Effector CD8-positive, alpha-beta T cell (primary cell): ENCODE data around the gene ZNRF3.
"Not testable (repeated sequence)": the region's sequence is repeated elsewhere in the genome, so short reads cannot be mapped to it uniquely, and the experiment has no call there.

Source experiments
- DNase-seq: peaks from one replicate; lab custom pipeline; 2025; lab: John Stamatoyannopoulos, UW

The ZNRF3 gene

GRCh38 chr22:28908810-28909209 lies 25.4 kb downstream of the ZNRF3 start:
- not testable (repeated sequence) for DNase-seq

- DNase-seq: no peak
Measured at GRCh38 chr22:28909375-28909774, 26.0 kb downstream of the ZNRF3 start.

- DNase-seq: no peak
Measured at GRCh38 chr22:28910569-28911303, 27.4 kb downstream of the ZNRF3 start.

GRCh38 chr22:28911304-28911690 lies 27.9 kb downstream of the ZNRF3 start:
- no peak for DNase-seq

- DNase-seq: no peak
Measured at GRCh38 chr22:28911777-28912669, 28.7 kb downstream of the ZNRF3 start.

GRCh38 chr22:28914201-28914600 lies 30.8 kb downstream of the ZNRF3 start:
- no peak for DNase-seq

- no peak for DNase-seq
Measured at GRCh38 chr22:28915969-28916368, 32.6 kb downstream of the ZNRF3 start.

- DNase-seq: no peak
Measured at GRCh38 chr22:28917747-28918549, 34.6 kb downstream of the ZNRF3 start.

GRCh38 chr22:28918550-28919271 lies 35.3 kb downstream of the ZNRF3 start:
- DNase-seq: no peak

GRCh38 chr22:28920757-28921584 lies 37.6 kb downstream of the ZNRF3 start:
- no peak for DNase-seq

- no peak for DNase-seq
Measured at GRCh38 chr22:28921585-28921879, 38.2 kb downstream of the ZNRF3 start.

GRCh38 chr22:28922540-28923244 lies 39.3 kb downstream of the ZNRF3 start:
- no peak for DNase-seq

- no peak for DNase-seq
Measured at GRCh38 chr22:28923826-28924732, 40.7 kb downstream of the ZNRF3 start.

GRCh38 chr22:28925916-28926315 lies 42.5 kb downstream of the ZNRF3 start:
- no peak for DNase-seq

- DNase-seq: no peak
Measured at GRCh38 chr22:28927630-28928029, 44.3 kb downstream of the ZNRF3 start.

GRCh38 chr22:28929197-28929596 lies 45.8 kb downstream of the ZNRF3 start:
- no peak for DNase-seq

GRCh38 chr22:28930357-28931007 lies 47.1 kb downstream of the ZNRF3 start:
- DNase-seq: no peak

GRCh38 chr22:28931844-28932567 lies 48.6 kb downstream of the ZNRF3 start:
- no peak for DNase-seq
